K562 (cell line): ENCODE results near the gene TOX2.

Experiments
- BHLHE40 ChIP-seq: IDR thresholded peaks from 2 replicates; pipeline ENCODE4 v1.6.1; 2011; ENCODE audit warnings: low read length, improper control_type of control experiment
- CTCF ChIP-seq, 3 experiments: IDR thresholded peaks in 2 of 3; conservative IDR thresholded peaks in 1 of 3; 2 replicates each; pipeline ENCODE4 v1.5.1; 2011 to 2012; ENCODE audit warnings: low read length in 3 of 3, mild to moderate bottlenecking in 3 of 3, control low read depth in 2 of 3, improper control_type of control experiment in 1 of 3, inconsistent platforms in 1 of 3, low read depth in 1 of 3, mixed read lengths in 1 of 3, moderate library complexity in 1 of 3; ENCODE audit not compliant: insufficient read depth in 2 of 3
- DIDO1 ChIP-seq: fragments of 450-650 bp; IDR thresholded peaks from 2 replicates; pipeline ENCODE4 v1.6.1; 2016; ENCODE audit warnings: low read depth, missing biosample characterization, missing genetic modification characterization
- E2F4 ChIP-seq: sonication (generic); formaldehyde crosslinking; IDR thresholded peaks from 2 replicates; pipeline ENCODE4 v1.8.0; 2022; ENCODE audit warnings: mild to moderate bottlenecking, low read depth, missing genetic modification reagents
- EZH2 ChIP-seq: IDR thresholded peaks from 2 replicates; pipeline ENCODE4 v1.6.1; 2012; ENCODE audit warnings: low read depth, mild to moderate bottlenecking, inconsistent platforms, low read length, borderline replicate concordance
- GABPA ChIP-seq: fragments of 200-800 bp; sonication (Bioruptor generic); conservative IDR thresholded peaks from 2 replicates; pipeline ENCODE4 v1.6.1; 2016; ENCODE audit warnings: low read depth, missing genetic modification characterization, missing compliant biosample characterization
- MTF1 ChIP-seq: fragments of 250-450 bp; sonication (Bioruptor Pico); IDR thresholded peaks from 2 replicates; pipeline ENCODE4 v1.9.0; 2021; ENCODE audit warnings: moderate library complexity, mild to moderate bottlenecking, inconsistent platforms, borderline replicate concordance
- PATZ1 ChIP-seq: fragments of 250-450 bp; sonication (Bioruptor Pico); IDR thresholded peaks from 2 replicates; pipeline ENCODE4 v1.5.0; 2020; ENCODE audit warnings: mild to moderate bottlenecking, borderline replicate concordance
- RNF219 ChIP-seq: fragments of 250-450 bp; sonication (Bioruptor Pico); IDR thresholded peaks from 2 replicates; pipeline ENCODE4 v1.5.0; 2022; ENCODE audit warnings: mild to moderate bottlenecking
- SMAD3 ChIP-seq: fragments of 450-650 bp; formaldehyde crosslinking; conservative IDR thresholded peaks from 2 replicates; pipeline ENCODE4 v1.4.0; 2020; ENCODE audit warnings: mild to moderate bottlenecking
- SMC3 ChIP-seq: conservative IDR thresholded peaks from 2 replicates; pipeline ENCODE4 v1.6.1; 2011; ENCODE audit warnings: low read depth, low read length, improper control_type of control experiment; ENCODE audit not compliant: insufficient read depth
- SPI1 ChIP-seq: IDR thresholded peaks from 2 replicates; pipeline ENCODE4 v1.6.1; 2011; ENCODE audit warnings: low read depth, low read length, control low read depth, borderline replicate concordance
- TCF7L2 ChIP-seq: fragments of 150-350 bp; IDR thresholded peaks from 2 replicates; pipeline ENCODE4 v1.6.1; 2016; ENCODE audit warnings: low read depth, mild to moderate bottlenecking, low read length, moderate library complexity

GRCh38 chr20:43868091-43868490, 46.6 kb upstream of the TOX2 start:
- no peak for TF ChIP-seq BHLHE40
- no peak for TF ChIP-seq TCF7L2
- no peak for TF ChIP-seq CTCF (IDR thresholded peaks at IDR 0.05 in 2 of 3, conservative IDR thresholded peaks at IDR 0.05 in 1 of 3; ENCODE audit: insufficient read depth in 2 of 3, low read depth in 1 of 3, low read length in 3 of 3)
- TF ChIP-seq SMC3, result no peak
- TF ChIP-seq SPI1, result no peak
- TF ChIP-seq SMAD3 (CRISPR knock-in tag), result no peak
- no peak for TF ChIP-seq MTF1 (CRISPR knock-in tag)
- no peak for TF ChIP-seq PATZ1 (CRISPR knock-in tag)
- TF ChIP-seq E2F4 (CRISPR knock-in tag), result no peak
- TF ChIP-seq RNF219 (CRISPR knock-in tag), result no peak
- no peak for TF ChIP-seq DIDO1 (tag)
- no peak for TF ChIP-seq GABPA (tag)
- no peak for TF ChIP-seq EZH2
